GM21390 (cell line): ENCODE data around the gene CEP63.
A peak's percentile ranks its signal among the peaks of the same experiment; 100 is the strongest.

Source experiments
- ATAC-seq: cut with Tn5 transposase; IDR thresholded peaks from one replicate; pipeline ENCODE4 v1.9.1; 2021; ENCODE audit not compliant: unreplicated experiment

CEP63 gene

DNA sequence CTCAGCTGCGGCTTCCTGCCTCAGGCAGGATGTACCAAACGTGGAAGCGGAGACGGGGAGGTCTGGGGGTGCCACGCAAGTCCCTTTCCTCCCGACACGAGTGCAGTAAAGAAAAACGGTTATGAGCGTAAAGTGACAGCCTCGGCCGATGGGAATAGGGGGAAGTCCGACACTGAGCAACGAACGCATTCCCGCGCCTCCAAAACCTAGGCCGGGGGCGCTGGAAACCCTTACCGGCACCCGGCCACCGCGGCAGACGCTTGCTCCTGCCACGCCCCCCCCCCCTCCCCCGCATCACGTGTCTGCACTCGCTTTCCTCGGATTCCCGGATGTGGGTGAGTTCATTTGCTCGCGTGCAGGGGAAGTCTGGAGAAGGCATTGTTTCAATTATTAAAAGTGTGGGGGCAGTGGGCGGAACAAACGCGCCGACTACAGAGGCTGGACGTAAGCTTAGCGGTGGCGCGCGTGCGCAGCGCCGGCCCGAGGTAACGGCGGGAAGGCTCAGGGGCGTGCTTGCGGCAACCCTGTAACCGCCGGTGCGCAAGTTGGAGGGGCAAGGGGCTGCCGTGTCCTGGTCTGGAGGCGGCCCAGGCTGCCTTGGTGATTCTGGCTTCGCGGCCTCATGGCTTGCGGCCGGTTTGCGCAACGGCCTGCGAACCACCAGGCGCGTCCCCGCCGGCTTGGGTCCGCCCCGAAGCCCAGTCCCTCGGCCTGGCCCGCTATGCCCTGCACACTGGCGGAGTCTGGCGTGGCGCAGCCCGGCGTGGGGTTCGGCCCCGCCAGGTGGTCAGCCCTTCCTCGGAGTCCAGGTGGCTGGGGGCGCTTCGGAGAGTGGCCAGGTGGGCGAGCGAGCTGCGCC, at the start of gene CEP63, which contains the start of gene ANAPC13:
Gene CEP63 (plus strand): TSS at position 340 of the 859 bp plus-strand sequence. CDS start 9,264 bp downstream, outside the sequence.
Gene ANAPC13 (minus strand): TSS at position 268 of the 859 bp plus-strand sequence. CDS start 3,081 bp downstream, outside the sequence.
- ATAC-seq: peak; percentile 78

DNA sequence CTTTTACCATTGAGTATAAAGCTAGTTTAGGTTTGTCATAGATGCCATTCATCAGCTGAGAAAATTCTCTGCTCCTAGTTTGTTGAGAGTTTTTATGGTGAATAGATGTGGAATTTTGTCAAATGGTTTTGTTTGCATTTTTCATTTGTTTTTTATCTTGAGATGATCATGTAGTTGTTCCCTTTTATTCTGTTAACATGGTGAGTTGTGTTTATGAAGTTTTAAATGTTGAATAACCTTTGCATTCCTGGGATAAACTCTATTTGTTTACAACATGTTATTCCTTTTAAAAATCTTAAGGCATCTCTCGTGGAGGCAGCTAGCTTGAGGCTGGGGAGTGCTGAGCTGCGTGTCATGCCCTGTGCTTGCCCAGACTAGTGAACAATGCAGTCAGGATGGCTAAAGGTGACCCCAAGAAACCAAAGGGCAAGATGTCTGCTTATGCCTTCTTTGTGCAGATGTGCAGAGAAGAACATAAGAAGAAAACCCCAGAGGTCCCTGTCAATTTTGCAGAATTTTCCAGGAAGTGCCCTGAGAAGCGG, 48.6 kb upstream of the CEP63 start:
- ATAC-seq: no peak

DNA sequence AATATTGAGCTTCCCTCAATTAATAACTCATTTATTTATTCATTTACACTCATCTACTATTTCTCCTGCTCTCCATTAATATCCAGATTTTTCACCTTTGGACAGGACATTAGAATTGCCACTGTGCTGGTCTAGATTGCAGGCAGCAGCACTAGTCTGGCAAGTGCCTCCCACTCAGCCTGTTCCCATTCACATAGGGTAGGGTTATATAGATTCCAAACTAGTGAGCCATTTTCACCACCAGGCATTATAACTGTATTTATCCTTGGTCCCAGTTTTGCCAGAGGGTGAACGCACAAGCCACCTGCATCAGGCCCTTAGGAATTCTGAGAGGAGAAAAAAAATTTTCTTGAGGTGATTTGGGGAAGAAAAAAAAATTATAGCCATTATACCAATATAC, 44.5 kb upstream of the CEP63 start:
- no peak for ATAC-seq

DNA sequence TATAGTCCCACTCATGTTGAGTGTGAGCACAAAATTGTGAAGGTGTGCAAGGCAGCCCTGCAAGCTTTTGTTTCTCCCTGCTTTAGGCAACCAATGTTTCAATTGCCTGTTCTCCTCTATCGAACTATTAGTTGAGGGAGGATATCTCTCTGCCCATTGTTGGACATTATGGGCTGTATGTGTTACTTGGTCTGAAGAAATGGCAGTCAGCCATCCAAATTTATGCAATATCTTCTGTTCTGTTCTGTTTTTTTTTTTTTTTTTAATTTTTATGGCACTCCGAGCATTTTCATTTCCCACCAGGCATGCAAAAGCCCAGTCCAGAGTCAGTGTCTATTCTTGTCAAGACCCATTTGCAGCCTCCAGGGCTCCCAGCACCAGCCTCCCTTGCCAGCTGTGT, 44.0 kb upstream of the CEP63 start:
- ATAC-seq: no peak

DNA sequence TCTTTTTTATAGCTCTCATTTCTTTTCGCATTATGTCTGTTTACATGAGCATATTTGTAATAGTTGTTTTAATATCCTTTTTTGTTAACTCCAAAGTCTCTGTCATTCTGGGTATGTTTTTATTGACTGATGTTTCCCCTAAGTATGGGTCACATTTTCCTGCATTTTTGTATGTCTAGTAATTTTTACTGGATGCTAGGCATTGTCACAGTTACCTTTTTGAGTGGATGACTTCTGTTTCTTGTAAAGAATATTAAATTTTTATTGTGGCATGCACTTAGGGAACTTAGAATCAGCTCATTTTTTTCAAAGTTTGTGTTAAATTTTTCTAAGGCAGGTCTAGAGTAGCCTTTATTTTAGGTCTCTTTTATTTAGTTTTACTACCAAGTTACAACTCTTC, 40.8 kb upstream of the CEP63 start:
- ATAC-seq: no peak

DNA sequence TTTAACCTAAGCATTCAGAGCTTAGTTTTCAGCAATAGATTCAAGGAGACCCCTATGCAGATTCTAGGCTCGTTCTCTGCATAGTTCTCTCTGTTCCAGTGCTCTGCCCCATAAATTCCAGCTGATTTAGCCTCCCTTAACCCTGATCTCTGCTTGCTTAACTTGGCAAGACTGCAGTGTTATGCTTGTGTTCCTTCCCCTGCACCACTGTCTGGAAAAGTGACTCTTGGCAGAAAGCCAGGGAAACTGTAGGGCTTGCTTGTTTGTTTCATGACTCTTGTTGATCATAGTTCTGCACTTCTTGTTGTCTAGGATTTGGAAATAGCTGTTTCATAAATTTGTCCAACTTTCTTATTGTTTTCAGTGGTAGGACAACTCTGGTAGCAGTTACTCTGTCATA, 40.2 kb upstream of the CEP63 start:
- ATAC-seq: no peak

DNA sequence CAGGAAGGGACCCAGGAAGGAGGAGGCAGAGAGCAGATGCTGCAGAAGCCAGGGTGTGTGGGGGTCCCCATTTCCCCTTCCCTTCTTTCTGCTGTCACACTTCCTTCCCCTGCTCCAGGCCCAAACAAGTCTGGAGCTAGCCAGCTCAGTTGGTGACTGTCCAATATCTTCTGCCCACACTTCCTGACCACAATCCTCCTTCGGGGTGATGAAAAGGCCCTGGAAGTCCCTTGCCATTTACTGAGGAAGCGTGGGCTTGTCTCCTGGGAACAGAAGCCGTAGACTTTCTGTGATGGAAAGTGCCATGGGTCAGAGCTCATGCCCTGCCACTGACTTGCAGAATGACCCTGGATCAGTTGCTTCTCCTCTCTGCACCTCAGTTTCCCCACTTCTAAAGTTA, 39.1 kb upstream of the CEP63 start:
- ATAC-seq: no peak

DNA sequence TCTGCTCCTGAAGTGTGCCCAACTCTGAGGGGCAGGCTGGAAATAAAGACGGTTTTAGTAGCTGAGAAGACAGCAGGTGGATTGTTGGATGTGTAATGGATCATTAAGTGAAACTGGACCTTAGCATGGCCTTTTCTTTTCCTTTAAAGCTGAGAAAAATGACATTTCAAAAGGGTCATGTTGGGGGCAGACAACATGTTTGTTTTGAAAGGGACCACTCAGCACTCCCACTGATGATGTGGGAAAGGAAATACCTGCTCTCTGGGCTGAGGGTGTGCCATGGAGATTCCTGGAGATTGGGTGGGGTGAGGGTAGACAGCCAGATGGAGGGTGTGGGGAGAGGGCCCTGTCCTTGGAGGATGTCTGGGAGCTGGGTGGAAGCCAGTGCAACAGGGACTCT, 38.5 kb upstream of the CEP63 start:
- no peak for ATAC-seq

DNA sequence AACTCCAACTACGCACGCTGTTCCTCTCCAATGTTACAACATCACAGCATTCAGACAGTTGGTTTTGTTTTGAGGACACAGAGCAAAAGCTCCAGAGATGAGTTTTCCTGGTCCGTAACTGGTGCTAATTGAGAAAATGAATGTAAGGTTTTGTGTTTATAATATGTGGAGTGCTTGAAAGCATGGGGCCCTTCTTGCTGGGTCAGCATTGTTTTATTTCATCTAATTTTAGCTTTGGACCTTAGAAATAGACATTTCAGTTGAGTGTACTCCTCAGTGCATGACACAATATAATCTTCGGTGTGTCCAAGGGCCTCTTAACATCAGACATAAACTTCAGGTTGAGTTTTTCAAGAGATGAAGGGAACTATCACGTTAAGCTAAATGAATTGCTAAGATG, 37.2 kb upstream of the CEP63 start:
- no peak for ATAC-seq

DNA sequence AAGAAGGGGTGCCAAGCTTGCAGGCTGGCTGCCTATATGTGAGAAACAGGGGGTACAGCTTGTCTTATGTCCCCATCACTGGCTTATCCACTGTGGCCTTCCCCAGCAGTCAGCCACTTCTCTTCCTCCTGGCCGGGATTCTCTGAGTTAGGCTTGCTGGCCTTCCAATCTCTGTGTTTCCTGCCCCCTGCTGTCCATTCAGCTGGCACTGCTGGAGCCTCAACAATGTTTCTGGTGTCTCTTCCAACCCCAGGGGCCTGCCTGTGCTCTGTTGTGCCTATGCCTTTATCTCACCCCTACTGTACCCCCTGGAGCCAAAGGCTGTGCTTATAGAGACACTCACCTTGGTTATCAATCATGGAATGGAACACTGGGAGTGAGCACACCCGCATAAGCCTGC, 36.6 kb upstream of the CEP63 start:
- ATAC-seq: no peak

DNA sequence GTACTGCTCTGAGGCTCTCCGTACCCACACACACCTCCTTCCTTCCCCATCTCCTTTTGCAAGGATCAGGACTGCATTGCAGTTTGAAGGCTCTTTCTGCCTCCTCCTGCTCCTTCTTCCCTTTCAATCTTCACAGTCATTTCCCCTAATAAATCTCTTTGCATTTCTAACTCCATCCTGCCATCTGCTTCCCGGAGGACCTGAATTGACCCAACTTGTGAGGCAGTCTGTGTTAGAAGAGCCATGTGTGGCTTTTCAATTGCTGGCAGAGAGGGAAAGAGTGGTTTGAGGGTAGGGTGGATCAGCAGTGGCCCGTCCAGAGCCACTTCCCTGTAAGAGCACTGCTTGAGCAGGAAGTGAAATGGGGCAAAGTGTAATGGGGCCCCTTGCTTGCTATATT, 35.9 kb upstream of the CEP63 start:
- ATAC-seq: no peak

DNA sequence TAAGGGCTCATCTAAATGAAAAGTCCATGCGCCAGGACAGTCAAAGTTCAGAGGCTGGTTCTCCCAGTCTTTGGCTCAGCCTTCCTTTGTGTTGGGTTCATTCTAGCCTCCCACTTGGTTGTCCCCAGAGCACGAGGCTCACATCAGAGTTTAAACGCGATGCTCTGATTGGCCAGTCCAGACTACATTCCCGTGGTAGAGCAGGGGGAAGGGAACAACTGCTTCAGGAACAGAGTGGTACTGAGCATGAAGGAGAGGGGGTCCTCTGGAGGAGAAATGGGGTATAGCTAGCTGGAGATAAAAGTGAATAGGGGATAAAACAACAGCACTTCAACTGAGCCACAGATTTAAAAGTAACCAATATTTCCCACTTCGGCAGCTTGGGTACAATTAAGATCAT, 32.2 kb upstream of the CEP63 start:
- ATAC-seq: no peak

DNA sequence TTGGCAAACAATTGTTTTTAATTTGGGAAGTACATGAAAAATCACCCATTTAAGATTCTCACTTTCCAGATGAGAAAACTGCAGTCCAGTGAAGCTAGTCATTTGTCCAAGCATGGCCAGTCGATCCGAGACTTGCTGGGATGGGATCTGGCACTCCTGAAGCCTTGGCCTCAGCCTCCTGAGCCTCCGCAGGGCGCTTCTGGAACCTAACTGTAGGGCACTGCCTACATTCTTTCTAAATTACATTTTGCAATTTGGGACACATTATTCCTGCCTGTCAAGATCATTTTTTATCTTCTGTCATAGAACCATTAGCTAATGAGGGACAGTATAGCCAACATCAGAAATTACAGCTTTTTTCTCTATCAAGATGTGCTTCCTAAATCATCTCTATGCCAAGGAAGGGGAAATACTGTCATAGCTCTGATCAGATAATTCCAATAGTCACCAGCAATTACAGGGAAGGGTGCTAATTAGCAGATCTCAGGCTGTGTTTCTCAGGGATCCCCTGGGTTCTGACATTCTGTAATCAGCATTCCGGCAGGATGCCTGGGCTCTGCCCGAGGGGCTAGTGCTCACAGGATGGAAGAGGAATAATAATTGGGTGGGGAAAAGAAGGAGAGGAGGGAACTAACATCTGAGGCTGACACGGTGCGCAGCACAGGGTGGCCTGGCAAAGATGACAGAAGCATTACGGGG, 28.3 kb upstream of the CEP63 start:
- no peak for ATAC-seq

DNA sequence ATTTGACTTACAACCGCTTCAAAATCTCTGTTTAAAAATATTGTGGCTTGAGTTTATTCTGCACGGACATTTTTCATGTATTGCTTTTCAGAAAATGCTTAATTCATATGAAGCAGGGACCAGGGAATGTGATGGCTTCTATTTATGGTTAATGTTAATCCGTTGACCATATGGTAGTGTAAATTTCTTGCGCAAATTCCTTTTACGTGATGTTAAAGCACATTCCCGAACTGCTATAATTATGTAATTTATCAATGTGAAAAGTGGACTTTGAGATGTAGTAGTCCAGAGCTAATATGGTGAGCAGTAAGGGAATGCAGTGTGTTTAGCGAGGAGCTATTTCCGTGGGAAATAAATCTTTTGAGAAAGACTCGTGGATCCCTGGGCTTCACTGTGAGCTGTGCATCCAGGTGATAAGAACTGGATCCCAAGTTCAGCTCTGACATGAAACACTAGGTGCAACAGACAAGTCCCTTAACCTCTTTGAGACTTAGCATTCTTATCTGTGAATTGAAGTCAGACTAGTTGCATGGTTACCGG, 27.4 kb upstream of the CEP63 start:
- ATAC-seq: no peak

DNA sequence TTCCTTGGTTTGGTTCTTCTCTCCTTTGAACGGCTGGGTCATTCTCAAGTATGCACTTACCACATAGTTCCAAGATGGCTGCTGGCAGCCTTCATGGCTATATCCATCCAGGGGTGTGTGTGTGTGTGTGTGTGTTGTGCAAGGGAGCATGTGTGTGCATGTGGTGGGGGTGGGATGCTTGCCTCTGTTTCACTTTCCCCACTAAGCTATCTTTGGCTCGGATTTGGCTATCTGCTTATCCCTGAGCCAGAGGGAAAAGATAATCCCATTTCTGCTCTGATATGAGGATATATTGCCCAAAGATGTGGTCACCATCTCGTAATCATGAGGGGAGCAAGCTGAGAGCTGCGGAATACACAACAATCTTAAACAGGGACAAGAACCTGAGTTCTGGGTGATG, 26.3 kb upstream of the CEP63 start:
- no peak for ATAC-seq

DNA sequence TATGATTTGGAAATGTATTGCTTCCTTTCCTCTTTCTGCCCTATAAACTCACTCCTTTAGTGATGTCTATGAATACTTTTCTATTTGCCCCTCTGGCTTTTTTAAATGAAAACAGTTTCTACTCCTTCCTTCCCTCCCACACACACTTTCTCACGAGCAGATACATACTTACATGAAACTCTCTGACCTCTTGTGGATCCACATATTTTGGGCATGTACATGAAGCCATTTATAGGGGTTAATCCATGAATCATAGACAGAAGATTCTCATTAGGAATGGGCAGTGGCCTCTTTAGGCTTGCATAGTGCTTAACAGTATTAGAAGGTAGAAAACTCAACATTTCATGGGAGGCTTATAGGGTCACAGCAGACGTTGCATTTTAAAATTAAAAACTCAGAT, 24.9 kb upstream of the CEP63 start:
- ATAC-seq: no peak

DNA sequence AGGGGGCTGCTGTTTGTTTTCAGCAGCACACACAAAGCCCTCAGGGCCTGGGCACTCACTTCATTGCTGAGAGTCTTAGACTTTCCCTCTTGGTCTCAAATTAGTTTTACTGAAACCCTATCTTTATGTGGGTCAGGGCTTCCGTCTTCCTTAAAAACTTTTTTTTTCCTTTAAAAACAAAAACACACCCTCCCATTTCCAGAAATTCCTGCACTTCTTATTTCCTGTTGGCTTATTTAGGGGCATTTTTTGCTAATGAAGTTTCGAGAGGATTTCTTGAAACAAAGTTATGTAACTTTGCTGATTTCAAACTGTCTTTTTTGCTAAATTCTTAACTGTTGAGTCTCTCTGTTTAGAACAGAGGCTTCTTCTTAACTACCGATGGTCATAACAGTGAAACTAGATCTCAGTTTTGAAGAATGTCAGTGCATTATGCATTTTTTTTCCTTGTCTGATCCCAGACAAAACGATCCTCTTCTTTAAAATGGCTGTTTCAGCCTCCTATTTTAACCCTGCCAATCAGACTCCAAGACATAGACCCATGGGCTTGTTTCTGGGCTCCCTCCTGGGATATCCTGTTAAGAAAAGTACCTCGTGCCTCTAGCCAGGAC, 23.4 kb upstream of the CEP63 start:
- no peak for ATAC-seq

DNA sequence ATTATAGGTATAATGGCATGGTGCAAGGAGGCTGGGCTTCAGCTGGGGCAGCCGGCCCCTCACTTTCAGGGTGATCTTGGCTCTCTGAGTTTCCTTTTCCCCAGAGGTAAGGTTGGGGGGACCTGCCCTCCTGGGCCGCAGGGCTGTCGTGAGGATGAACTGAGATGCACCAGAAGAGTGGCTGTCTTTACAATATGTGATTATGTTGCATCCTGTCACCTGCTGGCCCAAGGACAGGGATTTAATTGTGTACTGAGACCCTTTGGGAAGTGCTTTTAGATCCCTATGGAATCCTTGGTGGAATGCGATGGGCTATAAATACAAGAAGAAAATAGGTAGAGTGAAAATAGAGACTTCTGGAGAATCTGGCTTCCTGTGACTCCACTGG, 22.2 kb upstream of the CEP63 start:
- ATAC-seq: no peak

DNA sequence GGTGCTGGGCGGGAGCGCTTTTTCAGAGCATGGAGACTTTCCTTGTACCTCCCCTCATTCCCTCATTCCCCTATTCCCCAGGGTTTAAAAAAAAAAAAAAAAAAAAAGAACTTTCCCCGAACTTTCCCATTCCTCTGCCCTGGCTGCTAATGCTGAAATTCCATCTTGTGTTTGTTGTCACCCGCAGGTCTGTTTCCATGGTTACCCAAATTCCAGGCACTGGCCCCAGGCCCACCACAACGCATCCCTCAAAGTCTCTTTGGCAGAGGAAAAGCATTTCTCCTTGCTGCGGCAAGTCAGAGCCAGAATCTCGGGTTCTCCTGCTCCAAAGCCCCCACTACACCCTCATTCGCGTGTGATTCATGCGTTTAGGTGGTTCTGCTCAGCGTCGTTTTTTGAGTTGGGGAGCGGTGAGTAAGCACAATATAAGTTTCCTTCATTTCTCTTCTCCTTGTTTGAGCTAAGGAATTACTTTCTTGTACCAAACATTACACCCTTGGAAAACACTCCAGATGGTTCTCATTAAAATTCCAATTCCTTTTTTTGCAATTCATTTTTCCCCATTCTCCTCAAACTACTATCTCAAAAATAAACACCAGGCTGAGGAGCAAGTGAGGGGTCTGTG, 21.7 kb upstream of the CEP63 start:
- no peak for ATAC-seq

DNA sequence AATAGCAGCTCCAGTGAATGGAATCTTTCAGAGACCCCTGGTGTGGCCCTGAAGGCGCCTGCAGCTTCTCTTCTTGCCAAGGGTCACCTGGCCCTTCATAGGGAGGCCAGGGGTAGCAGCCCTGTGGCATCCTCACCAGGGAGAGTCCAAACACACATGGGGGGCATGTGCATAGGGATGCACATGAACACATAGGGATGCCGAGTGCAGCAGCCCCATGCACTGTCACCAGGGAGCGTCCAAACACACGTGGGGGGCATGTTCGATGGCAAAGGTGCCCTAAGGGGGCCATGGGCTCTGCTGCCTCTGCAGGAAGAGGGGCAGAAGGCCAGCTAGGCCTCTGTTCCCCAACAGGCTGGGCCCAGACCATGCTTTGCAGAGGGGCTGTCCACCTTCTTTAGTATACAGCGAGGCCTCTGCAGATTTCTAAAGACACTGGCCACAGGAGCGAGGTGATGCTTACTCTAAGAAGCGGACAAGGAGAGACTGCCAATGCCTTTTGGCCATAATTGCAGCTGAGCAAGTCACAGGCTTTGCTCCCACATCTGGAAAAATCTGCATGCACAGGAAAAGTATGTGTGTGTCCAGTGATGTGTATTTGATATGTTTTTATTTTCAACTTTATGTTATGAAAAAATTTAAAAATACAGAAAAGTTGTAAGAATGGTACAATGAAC, 21.0 kb upstream of the CEP63 start:
- no peak for ATAC-seq
